SK-N-SH treated with all-trans-retinoic acid at 6 μM for 48 hours (cell line): ENCODE data around the gene MEX3A.

ENCODE experiments used
- ATAC-seq: fragments of 200-7000 bp; cut with Tn5 transposase; 3 replicates; pipeline ENCODE4 v1.9.1; 2020; ENCODE audit warnings: mild to moderate bottlenecking, moderate library complexity
- ARNTL ChIP-seq: fragments of 450-650 bp; formaldehyde crosslinking; IDR thresholded peaks from 2 replicates; pipeline ENCODE4 v1.5.0; 2020; ENCODE audit warnings: low read depth, mild to moderate bottlenecking, moderate library complexity, borderline replicate concordance
- BACH2 ChIP-seq: fragments of 250-450 bp; sonication (Bioruptor Pico); IDR thresholded peaks from 2 replicates; pipeline ENCODE4 v1.9.0; 2021; ENCODE audit warnings: mild to moderate bottlenecking, borderline replicate concordance
- CREB5 ChIP-seq: fragments of 250-450 bp; sonication (Bioruptor Pico); IDR thresholded peaks from 2 replicates; pipeline ENCODE4 v1.5.1; 2020; ENCODE audit warnings: low read depth, mild to moderate bottlenecking, moderate library complexity
- CSDC2 ChIP-seq: fragments of 250-450 bp; sonication (Bioruptor Pico); IDR thresholded peaks from 2 replicates; pipeline ENCODE4 v1.5.0; 2020; ENCODE audit warnings: mild to moderate bottlenecking, moderate library complexity
- CSRNP3 ChIP-seq: fragments of 250-450 bp; sonication (Bioruptor Pico); IDR thresholded peaks from 2 replicates; pipeline ENCODE4 v1.5.1; 2021; ENCODE audit warnings: mild to moderate bottlenecking, moderate library complexity
- GLIS3 ChIP-seq: fragments of 250-450 bp; sonication (Bioruptor Pico); IDR thresholded peaks from 2 replicates; pipeline ENCODE4 v1.5.0; 2020; ENCODE audit warnings: mild to moderate bottlenecking, moderate library complexity
- ISL1 ChIP-seq: fragments of 250-450 bp; sonication (Bioruptor Pico); IDR thresholded peaks from 2 replicates; pipeline ENCODE4 v2.1.2; 2022; ENCODE audit warnings: mild to moderate bottlenecking, moderate library complexity
- OSR1 ChIP-seq: fragments of 250-450 bp; sonication (Bioruptor Pico); IDR thresholded peaks from 2 replicates; pipeline ENCODE4 v1.8.0; 2022; ENCODE audit warnings: moderate library complexity, mild to moderate bottlenecking, inconsistent platforms
- PATZ1 ChIP-seq: fragments of 250-450 bp; sonication (Bioruptor Pico); IDR thresholded peaks from 2 replicates; pipeline ENCODE4 v1.8.0; 2020; ENCODE audit warnings: mild to moderate bottlenecking, moderate library complexity, borderline replicate concordance
- PPARA ChIP-seq: fragments of 250-450 bp; sonication (Bioruptor Pico); IDR thresholded peaks from 2 replicates; pipeline ENCODE4 v1.5.0; 2020; ENCODE audit warnings: mild to moderate bottlenecking, borderline replicate concordance
- RARB ChIP-seq: fragments of 250-450 bp; sonication (Bioruptor Pico); IDR thresholded peaks from 2 replicates; pipeline ENCODE4 v1.8.0; 2021; ENCODE audit warnings: mild to moderate bottlenecking, moderate library complexity
- SNAI2 ChIP-seq: fragments of 250-450 bp; sonication (Bioruptor Pico); IDR thresholded peaks from 2 replicates; pipeline ENCODE4 v1.5.0; 2020; ENCODE audit warnings: mild to moderate bottlenecking, moderate library complexity
- TCF4 ChIP-seq: fragments of 250-450 bp; sonication (Bioruptor Pico); IDR thresholded peaks from 2 replicates; pipeline ENCODE4 v1.8.0; 2021; ENCODE audit warnings: mild to moderate bottlenecking, moderate library complexity, borderline replicate concordance
- TOX ChIP-seq: fragments of 250-450 bp; sonication (Bioruptor Pico); IDR thresholded peaks from 2 replicates; pipeline ENCODE4 v1.8.0; 2021; ENCODE audit warnings: mild to moderate bottlenecking, moderate library complexity, borderline replicate concordance
- ZC3H10 ChIP-seq: fragments of 250-450 bp; sonication (Bioruptor Pico); IDR thresholded peaks from 2 replicates; pipeline ENCODE4 v1.5.1; 2021; ENCODE audit warnings: mild to moderate bottlenecking, moderate library complexity
- ZFP30 ChIP-seq: fragments of 450-650 bp; formaldehyde crosslinking; IDR thresholded peaks from 2 replicates; pipeline ENCODE4 v1.5.0; 2022; ENCODE audit warnings: mild to moderate bottlenecking, moderate library complexity
- ZNF565 ChIP-seq: fragments of 450-650 bp; formaldehyde crosslinking; conservative IDR thresholded peaks from 2 replicates; pipeline ENCODE4 v1.5.0; 2020; ENCODE audit warnings: low read depth, mild to moderate bottlenecking, moderate library complexity
- ZNF70 ChIP-seq: fragments of 450-650 bp; formaldehyde crosslinking; IDR thresholded peaks from 2 replicates; pipeline ENCODE4 v1.5.0; 2020; ENCODE audit warnings: mild to moderate bottlenecking, moderate library complexity
- ZNF8 ChIP-seq: fragments of 450-650 bp; formaldehyde crosslinking; IDR thresholded peaks from 2 replicates; pipeline ENCODE4 v1.5.0; 2020; ENCODE audit warnings: mild to moderate bottlenecking, moderate library complexity
- TF ChIP-seq, protein P1 (sequence below): fragments of 250-450 bp; sonication (Bioruptor Pico); IDR thresholded peaks from 2 replicates; pipeline ENCODE4 v1.5.0; 2020; ENCODE audit warnings: mild to moderate bottlenecking, moderate library complexity
- TF ChIP-seq, protein P2 (sequence below): fragments of 250-450 bp; sonication (Bioruptor Pico); IDR thresholded peaks from 2 replicates; pipeline ENCODE4 v1.8.0; 2021; ENCODE audit warnings: low read depth, mild to moderate bottlenecking, moderate library complexity, borderline replicate concordance

The MEX3A gene

GRCh38 chr1:156073740-156074139 lies 8.5 kb downstream of the MEX3A start:
- no peak for ATAC-seq
- TF ChIP-seq RARB (CRISPR knock-in tag), result no peak
- TF ChIP-seq PATZ1 (CRISPR knock-in tag), result no peak
- no peak for TF ChIP-seq CSRNP3
- TF ChIP-seq ZNF70, result no peak
- no peak for TF ChIP-seq ARNTL (CRISPR knock-in tag)
- TF ChIP-seq OSR1 (CRISPR knock-in tag), result no peak
- no peak for TF ChIP-seq ZNF565 (CRISPR knock-in tag)
- TF ChIP-seq PPARA, result no peak
- TF ChIP-seq TCF4 (CRISPR knock-in tag), result no peak

GRCh38 chr1:156073110-156073687 lies 9.1 kb downstream of the MEX3A start:
- TF ChIP-seq TCF4 (CRISPR knock-in tag), result no peak
- no peak for TF ChIP-seq GLIS3 (CRISPR knock-in tag)
- TF ChIP-seq CSRNP3, result no peak
- TF ChIP-seq BACH2 (CRISPR knock-in tag), result no peak
- no peak for TF ChIP-seq CREB5 (CRISPR knock-in tag)
- TF ChIP-seq ZFP30 (CRISPR knock-in tag), result no peak
- no peak for TF ChIP-seq PPARA
- TF ChIP-seq ZNF565 (CRISPR knock-in tag), result no peak
- TF ChIP-seq SNAI2 (CRISPR knock-in tag), result no peak
- TF ChIP-seq, protein P1, sequence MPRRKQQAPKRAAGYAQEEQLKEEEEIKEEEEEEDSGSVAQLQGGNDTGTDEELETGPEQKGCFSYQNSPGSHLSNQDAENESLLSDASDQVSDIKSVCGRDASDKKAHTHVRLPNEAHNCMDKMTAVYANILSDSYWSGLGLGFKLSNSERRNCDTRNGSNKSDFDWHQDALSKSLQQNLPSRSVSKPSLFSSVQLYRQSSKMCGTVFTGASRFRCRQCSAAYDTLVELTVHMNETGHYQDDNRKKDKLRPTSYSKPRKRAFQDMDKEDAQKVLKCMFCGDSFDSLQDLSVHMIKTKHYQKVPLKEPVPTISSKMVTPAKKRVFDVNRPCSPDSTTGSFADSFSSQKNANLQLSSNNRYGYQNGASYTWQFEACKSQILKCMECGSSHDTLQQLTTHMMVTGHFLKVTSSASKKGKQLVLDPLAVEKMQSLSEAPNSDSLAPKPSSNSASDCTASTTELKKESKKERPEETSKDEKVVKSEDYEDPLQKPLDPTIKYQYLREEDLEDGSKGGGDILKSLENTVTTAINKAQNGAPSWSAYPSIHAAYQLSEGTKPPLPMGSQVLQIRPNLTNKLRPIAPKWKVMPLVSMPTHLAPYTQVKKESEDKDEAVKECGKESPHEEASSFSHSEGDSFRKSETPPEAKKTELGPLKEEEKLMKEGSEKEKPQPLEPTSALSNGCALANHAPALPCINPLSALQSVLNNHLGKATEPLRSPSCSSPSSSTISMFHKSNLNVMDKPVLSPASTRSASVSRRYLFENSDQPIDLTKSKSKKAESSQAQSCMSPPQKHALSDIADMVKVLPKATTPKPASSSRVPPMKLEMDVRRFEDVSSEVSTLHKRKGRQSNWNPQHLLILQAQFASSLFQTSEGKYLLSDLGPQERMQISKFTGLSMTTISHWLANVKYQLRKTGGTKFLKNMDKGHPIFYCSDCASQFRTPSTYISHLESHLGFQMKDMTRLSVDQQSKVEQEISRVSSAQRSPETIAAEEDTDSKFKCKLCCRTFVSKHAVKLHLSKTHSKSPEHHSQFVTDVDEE (CRISPR knock-in tag), result no peak
- no peak for TF ChIP-seq ARNTL (CRISPR knock-in tag)
- no peak for TF ChIP-seq CSDC2 (CRISPR knock-in tag)
- TF ChIP-seq ZC3H10 (CRISPR knock-in tag), result no peak
- TF ChIP-seq ISL1, result no peak
- TF ChIP-seq TOX (CRISPR knock-in tag), result no peak
- no peak for TF ChIP-seq RARB (CRISPR knock-in tag)
- TF ChIP-seq ZNF8 (CRISPR knock-in tag), result no peak
- TF ChIP-seq, protein P2, sequence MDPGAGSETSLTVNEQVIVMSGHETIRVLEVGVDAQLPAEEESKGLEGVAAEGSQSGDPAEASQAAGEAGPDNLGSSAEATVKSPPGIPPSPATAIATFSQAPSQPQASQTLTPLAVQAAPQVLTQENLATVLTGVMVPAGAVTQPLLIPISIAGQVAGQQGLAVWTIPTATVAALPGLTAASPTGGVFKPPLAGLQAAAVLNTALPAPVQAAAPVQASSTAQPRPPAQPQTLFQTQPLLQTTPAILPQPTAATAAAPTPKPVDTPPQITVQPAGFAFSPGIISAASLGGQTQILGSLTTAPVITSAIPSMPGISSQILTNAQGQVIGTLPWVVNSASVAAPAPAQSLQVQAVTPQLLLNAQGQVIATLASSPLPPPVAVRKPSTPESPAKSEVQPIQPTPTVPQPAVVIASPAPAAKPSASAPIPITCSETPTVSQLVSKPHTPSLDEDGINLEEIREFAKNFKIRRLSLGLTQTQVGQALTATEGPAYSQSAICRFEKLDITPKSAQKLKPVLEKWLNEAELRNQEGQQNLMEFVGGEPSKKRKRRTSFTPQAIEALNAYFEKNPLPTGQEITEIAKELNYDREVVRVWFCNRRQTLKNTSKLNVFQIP, result no peak
- TF ChIP-seq OSR1 (CRISPR knock-in tag), result no peak
- TF ChIP-seq ZNF70, result no peak
- TF ChIP-seq, all 23 proteins: peak for 0
- no peak for ATAC-seq
